Muscle of back (tissue), 11 donors: ENCODE measurements around the gene MTHFD2L. TPM values are rescaled to one million over a fixed set of nuclear protein-coding genes. Genes with fewer than 3 reads are reported as not detected.
"Not testable (repeated sequence)": the region's sequence is repeated elsewhere in the genome, so short reads cannot be mapped to it uniquely, and the experiment has no call there.

Source experiments
- DNase-seq, 3 donors: peaks; one replicate each; pipeline versions ENCODE4 v3.0.0 to v3.0.0-alpha.2; 2013
- polyA plus RNA-seq, 10 donors: library from polyadenylated mRNA; unstranded; fragments of 120-200 nt; gene quantifications; one replicate each; pipeline ENCODE4 v1.2.1, GENCODE V29; 2013; ENCODE audit not compliant: insufficient read length in 10 of 10

The MTHFD2L gene
- polyA plus RNA-seq, 10 donors: 12.3 to 22.2 (median 17.6) TPM

- DNase-seq: no peak
Observed at GRCh38 chr4:74127745-74128144, 30.2 kb upstream of the MTHFD2L start.

- not testable (repeated sequence) for DNase-seq
Observed at GRCh38 chr4:74130843-74131242, 27.1 kb upstream of the MTHFD2L start.

GRCh38 chr4:74132188-74132587, 25.7 kb upstream of the MTHFD2L start:
- DNase-seq: not testable (repeated sequence)

GRCh38 chr4:74132944-74133343, 25.0 kb upstream of the MTHFD2L start:
- DNase-seq: no peak

- peak; percentile 75 to 84 (median 83) for DNase-seq
Observed at GRCh38 chr4:74133786-74134499, 24.0 kb upstream of the MTHFD2L start.

- DNase-seq: no peak
Observed at GRCh38 chr4:74134500-74134852, 23.4 kb upstream of the MTHFD2L start.

- DNase-seq: no peak
Observed at GRCh38 chr4:74146581-74147129, 11.3 kb upstream of the MTHFD2L start.

GRCh38 chr4:74148205-74148604, 9.7 kb upstream of the MTHFD2L start:
- DNase-seq: no peak

- no peak for DNase-seq
Observed at GRCh38 chr4:74152836-74153235, 5.1 kb upstream of the MTHFD2L start.

GRCh38 chr4:74156521-74156920, 1.4 kb upstream of the MTHFD2L start:
- no peak for DNase-seq

- peak in 1 of 3 donors; percentile 25 for DNase-seq
Observed at GRCh38 chr4:74157154-74157553, 764 bp upstream of the MTHFD2L start.

GRCh38 chr4:74158466-74159142, 686 bp downstream of the MTHFD2L start:
- DNase-seq: no peak

- DNase-seq: no peak
Observed at GRCh38 chr4:74159143-74159709, 1.3 kb downstream of the MTHFD2L start.

- peak in 1 of 3 donors; percentile 21 for DNase-seq
Observed at GRCh38 chr4:74161666-74162450, 3.9 kb downstream of the MTHFD2L start.

- DNase-seq: no peak
Observed at GRCh38 chr4:74166135-74166534, 8.2 kb downstream of the MTHFD2L start.

GRCh38 chr4:74166818-74167217, 8.9 kb downstream of the MTHFD2L start:
- no peak for DNase-seq

- DNase-seq: no peak
Observed at GRCh38 chr4:74167585-74167984, 9.7 kb downstream of the MTHFD2L start.

GRCh38 chr4:74168841-74169240, 10.9 kb downstream of the MTHFD2L start:
- DNase-seq: no peak

- DNase-seq: no peak
Observed at GRCh38 chr4:74173321-74173720, 15.4 kb downstream of the MTHFD2L start.

- DNase-seq: no peak
Observed at GRCh38 chr4:74174421-74174820, 16.5 kb downstream of the MTHFD2L start.

GRCh38 chr4:74174941-74175340, 17.0 kb downstream of the MTHFD2L start:
- DNase-seq: no peak

- DNase-seq: no peak
Observed at GRCh38 chr4:74175379-74175778, 17.5 kb downstream of the MTHFD2L start.
